ENCODE data around the gene HS6ST1. TPM values are rescaled to one million over a fixed set of nuclear protein-coding genes. Genes with fewer than 3 reads are reported as not detected.

The HS6ST1 gene
- total and polyA plus RNA-seq, 2 donors (not counting 3 experiments of a cell fraction or from before 2014, with no cell fraction given) = 12.8 to 19.4 TPM

- POLR2A ChIA-PET = no interaction called here
- no peaks in the 10 kb centered on the region for H3K9me3 ChIP-seq (replicated peaks; ENCODE audit: control insufficient read depth, insufficient read depth, low read length)
- H3K36me3 ChIP-seq (ENCODE audit: control insufficient read depth in 2 of 2, extremely low read depth in 1 of 2, insufficient read depth in 2 of 2, low read length in 2 of 2) = no peaks in the 10 kb centered on the region
- no peaks in the 10 kb centered on the region for H3K9me1 ChIP-seq (replicated peaks; ENCODE audit: control insufficient read depth, extremely low read depth, insufficient read depth, low read length)
- H3K9ac ChIP-seq (replicated peaks; ENCODE audit: extremely low read depth, insufficient read depth, low read length) = no peak overlapping the region
- BruUV-seq (replicated peaks) = no TSS peak
- no peaks in the 10 kb centered on the region for H3K4me1 ChIP-seq (ENCODE audit: control insufficient read depth, extremely low read depth, insufficient read depth, low read length)
- no peak overlapping the region for H3K4me3 ChIP-seq (replicated peaks in 1 of 3; ENCODE audit: insufficient read depth in 1 of 3, low read depth in 1 of 3, low read length in 3 of 3)
- no peak overlapping the region for H2AFZ ChIP-seq (ENCODE audit: low read depth, low read length)
- no peak for TF ChIP-seq POLR2AphosphoS5 (IDR thresholded peaks at IDR 0.05; ENCODE audit: insufficient read depth, low read depth, low read length)
- no peak for TF ChIP-seq EZH2 (IDR thresholded peaks at IDR 0.05; ENCODE audit: borderline replicate concordance, low read depth, low read length, severe bottlenecking)
- TF ChIP-seq FOS (IDR thresholded peaks at IDR 0.05; ENCODE audit: borderline replicate concordance, insufficient read depth, low read length) = no peak
- TF ChIP-seq, protein P1, sequence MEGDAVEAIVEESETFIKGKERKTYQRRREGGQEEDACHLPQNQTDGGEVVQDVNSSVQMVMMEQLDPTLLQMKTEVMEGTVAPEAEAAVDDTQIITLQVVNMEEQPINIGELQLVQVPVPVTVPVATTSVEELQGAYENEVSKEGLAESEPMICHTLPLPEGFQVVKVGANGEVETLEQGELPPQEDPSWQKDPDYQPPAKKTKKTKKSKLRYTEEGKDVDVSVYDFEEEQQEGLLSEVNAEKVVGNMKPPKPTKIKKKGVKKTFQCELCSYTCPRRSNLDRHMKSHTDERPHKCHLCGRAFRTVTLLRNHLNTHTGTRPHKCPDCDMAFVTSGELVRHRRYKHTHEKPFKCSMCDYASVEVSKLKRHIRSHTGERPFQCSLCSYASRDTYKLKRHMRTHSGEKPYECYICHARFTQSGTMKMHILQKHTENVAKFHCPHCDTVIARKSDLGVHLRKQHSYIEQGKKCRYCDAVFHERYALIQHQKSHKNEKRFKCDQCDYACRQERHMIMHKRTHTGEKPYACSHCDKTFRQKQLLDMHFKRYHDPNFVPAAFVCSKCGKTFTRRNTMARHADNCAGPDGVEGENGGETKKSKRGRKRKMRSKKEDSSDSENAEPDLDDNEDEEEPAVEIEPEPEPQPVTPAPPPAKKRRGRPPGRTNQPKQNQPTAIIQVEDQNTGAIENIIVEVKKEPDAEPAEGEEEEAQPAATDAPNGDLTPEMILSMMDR (IDR thresholded peaks at IDR 0.05; ENCODE audit: extremely low read depth in 1 of 2, insufficient read depth in 1 of 2, low read depth in 1 of 2, low read length in 2 of 2) = no peak
- no peak for TF ChIP-seq MYC (IDR thresholded peaks at IDR 0.05; ENCODE audit: low read depth, low read length)
- TF ChIP-seq GATA2 (IDR thresholded peaks at IDR 0.05; ENCODE audit: insufficient read depth, insufficient read length, low read depth, low read length) = no peak
- TF ChIP-seq POLR2A (IDR thresholded peaks at IDR 0.05; ENCODE audit: low read depth, low read length) = no peak
- no peak for TF ChIP-seq JUN (IDR thresholded peaks at IDR 0.05; ENCODE audit: borderline replicate concordance, insufficient read depth, insufficient read length, low read depth)
- TF ChIP-seq, protein P2, sequence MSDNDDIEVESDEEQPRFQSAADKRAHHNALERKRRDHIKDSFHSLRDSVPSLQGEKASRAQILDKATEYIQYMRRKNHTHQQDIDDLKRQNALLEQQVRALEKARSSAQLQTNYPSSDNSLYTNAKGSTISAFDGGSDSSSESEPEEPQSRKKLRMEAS (IDR thresholded peaks at IDR 0.05; ENCODE audit: insufficient read depth, insufficient read length) = no peak
- H3K79me2 ChIP-seq (ENCODE audit: control insufficient read depth, insufficient read depth, low read length) = no peaks in the 10 kb centered on the region
- CTCF ChIA-PET = no interaction called here
- no peaks in the 10 kb centered on the region for H3K27me3 ChIP-seq (ENCODE audit: control insufficient read depth in 2 of 2, insufficient read depth in 2 of 2, low read length in 2 of 2)
- dilution Hi-C loops (cut with MboI; ENCODE audit: extremely low pct_ligation_motif_present, low sequenced_read_pairs) = no loop called here
- DNase-seq (ENCODE audit: low read depth, low spot score) = no peak
- intact Hi-C loops (cut with micrococcal nuclease) = loop anchor here (10.0 kb wide), 2 partner anchors 258 to 262 kb away; no protein-coding TSS in a partner anchor
- no peaks in the 10 kb centered on the region for H4K20me1 ChIP-seq (replicated peaks; ENCODE audit: control insufficient read depth, extremely low read depth, insufficient read depth, low read length)
- no peak for FAIRE-seq
- no peak overlapping the region for H3K27ac ChIP-seq (ENCODE audit: insufficient read depth, low read depth, low read length)
- H3K4me2 ChIP-seq (ENCODE audit: insufficient read depth, low read length) = no peak overlapping the region
Observed at GRCh38 chr2:128326346-128326745, 7.7 kb upstream of the HS6ST1 start.
